ENCODE results near the gene ARHGAP25. TPM values are rescaled to one million over a fixed set of nuclear protein-coding genes. Genes with fewer than 3 reads are reported as not detected.

Gene ARHGAP25
- total RNA-seq, 1 donor from 2014 or later = 1.1 TPM

DNA sequence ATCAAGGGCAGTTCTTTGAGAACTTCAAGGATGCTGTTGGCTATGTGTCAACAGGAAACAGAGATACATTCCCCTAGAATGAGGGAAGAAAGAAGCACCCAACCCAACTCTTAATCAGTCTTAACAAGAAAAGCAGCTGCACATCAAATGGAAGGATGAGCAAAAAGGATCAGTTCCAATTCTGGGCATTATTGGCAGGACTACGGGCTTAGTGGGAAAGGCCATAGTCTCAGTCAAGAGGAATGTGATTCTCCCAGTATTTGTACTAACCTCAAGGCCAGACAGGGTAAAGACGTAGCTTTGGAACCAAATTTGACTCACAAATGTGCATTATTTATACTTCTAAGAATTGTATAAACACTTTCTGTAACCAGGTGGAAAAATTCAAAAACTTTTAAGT, 118.4 kb downstream of the ARHGAP25 start:
- TF ChIP-seq, protein P1, sequence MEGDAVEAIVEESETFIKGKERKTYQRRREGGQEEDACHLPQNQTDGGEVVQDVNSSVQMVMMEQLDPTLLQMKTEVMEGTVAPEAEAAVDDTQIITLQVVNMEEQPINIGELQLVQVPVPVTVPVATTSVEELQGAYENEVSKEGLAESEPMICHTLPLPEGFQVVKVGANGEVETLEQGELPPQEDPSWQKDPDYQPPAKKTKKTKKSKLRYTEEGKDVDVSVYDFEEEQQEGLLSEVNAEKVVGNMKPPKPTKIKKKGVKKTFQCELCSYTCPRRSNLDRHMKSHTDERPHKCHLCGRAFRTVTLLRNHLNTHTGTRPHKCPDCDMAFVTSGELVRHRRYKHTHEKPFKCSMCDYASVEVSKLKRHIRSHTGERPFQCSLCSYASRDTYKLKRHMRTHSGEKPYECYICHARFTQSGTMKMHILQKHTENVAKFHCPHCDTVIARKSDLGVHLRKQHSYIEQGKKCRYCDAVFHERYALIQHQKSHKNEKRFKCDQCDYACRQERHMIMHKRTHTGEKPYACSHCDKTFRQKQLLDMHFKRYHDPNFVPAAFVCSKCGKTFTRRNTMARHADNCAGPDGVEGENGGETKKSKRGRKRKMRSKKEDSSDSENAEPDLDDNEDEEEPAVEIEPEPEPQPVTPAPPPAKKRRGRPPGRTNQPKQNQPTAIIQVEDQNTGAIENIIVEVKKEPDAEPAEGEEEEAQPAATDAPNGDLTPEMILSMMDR (conservative IDR thresholded peaks at IDR 0.05) = no peak
- peaks cover 3% of the 10 kb centered on the region for H3K9me3 Mint-ChIP-seq
- H3K4me1 Mint-ChIP-seq (ENCODE audit: unreplicated experiment) = no peaks in the 10 kb centered on the region
- no peak overlapping the region for H3K27ac Mint-ChIP-seq
- no peak for DNase-seq (ENCODE audit: extremely low spot score, unreplicated experiment)
- H3K4me3 Mint-ChIP-seq = no peak overlapping the region
- no peaks in the 10 kb centered on the region for H3K36me3 Mint-ChIP-seq
- peaks cover 11% of the 10 kb centered on the region for H3K27me3 Mint-ChIP-seq

DNA sequence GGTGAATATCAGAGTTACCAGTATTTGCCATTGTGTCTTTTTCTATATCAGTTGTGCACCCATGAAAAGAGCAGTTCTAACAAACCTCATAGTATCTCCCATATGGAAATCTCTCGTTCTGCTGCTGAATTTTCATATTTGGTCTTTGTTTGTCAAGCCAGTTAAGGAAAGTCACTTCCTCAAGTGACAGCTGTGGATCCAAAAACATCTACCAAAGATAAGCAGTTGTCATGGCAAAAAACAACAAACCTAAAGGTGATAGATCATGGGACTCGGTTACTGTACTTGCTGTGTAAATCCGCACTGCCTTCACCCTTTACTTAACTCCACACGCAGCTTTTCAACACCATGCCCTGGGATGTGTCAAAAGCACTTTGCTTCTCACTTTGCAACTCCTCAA, 119.3 kb downstream of the ARHGAP25 start:
- Mint-ChIP-seq H3K36me3 (no peaks in the 10 kb centered on the region), H3K4me3 (no peak overlapping the region), H3K4me1 (ENCODE audit: unreplicated experiment) (peaks cover under 1% of the 10 kb centered on the region), H3K27me3 (peaks cover 6% of the 10 kb centered on the region), H3K27ac (no peak overlapping the region), H3K9me3 (peaks cover 3% of the 10 kb centered on the region)
- DNase-seq (ENCODE audit: extremely low spot score, unreplicated experiment) = no peak
- TF ChIP-seq, protein P1 (conservative IDR thresholded peaks at IDR 0.05) = no peak

DNA sequence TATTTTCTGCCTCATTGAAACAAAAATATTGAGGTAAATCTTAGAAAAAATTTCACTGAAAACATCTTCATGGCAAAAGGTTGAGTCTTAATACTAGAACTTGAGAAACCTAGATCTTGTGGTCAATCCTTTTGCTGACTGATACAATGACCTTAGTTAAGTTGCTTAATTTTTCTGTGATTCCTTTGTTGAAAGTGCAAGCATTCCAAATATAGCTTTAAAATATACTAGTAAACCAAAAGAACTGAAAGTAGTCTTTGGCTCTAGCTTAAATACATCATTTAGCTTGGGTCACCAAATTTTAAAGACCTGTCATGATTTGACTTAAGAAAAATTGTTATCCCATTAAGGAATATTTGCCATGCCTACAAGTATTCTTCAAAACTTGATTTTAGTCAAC, 119.9 kb downstream of the ARHGAP25 start:
- no peak overlapping the region for H3K4me3 Mint-ChIP-seq
- DNase-seq (ENCODE audit: extremely low spot score, unreplicated experiment) = no peak
- TF ChIP-seq, protein P1 (conservative IDR thresholded peaks at IDR 0.05) = no peak
- H3K9me3 Mint-ChIP-seq = peaks cover 3% of the 10 kb centered on the region
- no peak overlapping the region for H3K27ac Mint-ChIP-seq
- no peaks in the 10 kb centered on the region for H3K36me3 Mint-ChIP-seq
- peaks cover 6% of the 10 kb centered on the region for H3K27me3 Mint-ChIP-seq
- H3K4me1 Mint-ChIP-seq (ENCODE audit: unreplicated experiment) = peaks cover 5% of the 10 kb centered on the region

DNA sequence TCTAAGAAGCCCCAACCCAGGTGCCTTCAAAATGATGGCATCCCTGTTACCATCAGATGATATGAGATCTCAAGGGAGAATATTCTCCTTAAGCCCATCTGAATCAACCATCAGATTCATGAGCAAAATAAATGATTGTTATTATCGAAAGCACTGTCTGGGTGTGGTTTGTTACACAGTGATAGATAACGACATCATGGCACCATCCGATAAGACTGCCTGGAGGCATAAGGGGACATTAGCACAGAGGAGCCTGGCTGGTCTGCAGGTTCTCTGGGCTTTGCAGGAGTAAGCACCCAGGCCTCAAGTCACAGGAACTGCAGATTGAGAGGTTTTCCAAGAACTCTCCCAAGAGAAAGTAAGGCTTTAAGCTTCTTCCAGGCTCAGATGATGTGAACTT, 120.9 kb downstream of the ARHGAP25 start:
- Mint-ChIP-seq H3K4me1 (ENCODE audit: unreplicated experiment) (peaks cover 16% of the 10 kb centered on the region), H3K27me3 (peaks cover 9% of the 10 kb centered on the region)

DNA sequence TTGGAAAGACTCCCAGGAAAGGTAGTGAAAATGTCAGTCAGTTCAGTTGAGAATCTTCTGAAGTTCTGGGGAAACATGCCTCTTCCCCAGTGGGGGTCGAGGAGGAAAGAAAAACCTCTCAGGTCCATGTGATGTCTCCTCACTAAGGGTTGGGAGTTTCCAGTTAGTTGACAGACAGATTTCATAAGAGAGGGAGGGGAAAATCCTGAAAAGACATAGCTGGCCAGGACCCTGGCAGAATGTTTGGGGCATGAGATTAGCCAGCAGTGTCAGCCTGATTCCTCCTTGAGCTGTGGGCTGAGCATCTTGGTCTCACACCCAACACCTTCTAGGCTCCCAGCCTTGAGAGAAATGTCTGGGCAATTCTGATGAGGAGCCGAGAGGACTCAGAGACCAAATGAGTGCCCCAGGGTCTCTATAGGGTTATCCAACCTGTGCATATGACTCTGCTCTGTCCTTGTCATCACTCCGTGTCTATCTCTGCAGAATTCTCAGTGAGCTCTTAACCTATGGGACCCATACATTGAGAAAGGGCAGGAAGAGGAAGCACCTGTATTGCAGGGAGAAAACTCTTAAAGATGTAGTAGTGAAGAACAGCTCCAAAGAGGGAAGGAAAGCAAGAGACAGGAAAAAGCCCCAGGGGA, 122.7 kb downstream of the ARHGAP25 start:
- Mint-ChIP-seq H3K9me3 (peaks cover 3% of the 10 kb centered on the region), H3K4me1 (ENCODE audit: unreplicated experiment) (peaks cover 18% of the 10 kb centered on the region), H3K27ac (no peak overlapping the region), H3K4me3 (no peak overlapping the region), H3K36me3 (no peaks in the 10 kb centered on the region), H3K27me3 (peaks cover 12% of the 10 kb centered on the region)
- TF ChIP-seq, protein P1 (conservative IDR thresholded peaks at IDR 0.05) = no peak
- no peak for DNase-seq (ENCODE audit: extremely low spot score, unreplicated experiment)

More for the DNA sequence above, 120.9 kb downstream of the ARHGAP25 start:
- DNase-seq (ENCODE audit: extremely low spot score, unreplicated experiment) = no peak
- Mint-ChIP-seq H3K27ac (no peak overlapping the region), H3K9me3 (peaks cover 3% of the 10 kb centered on the region), H3K4me3 (no peak overlapping the region), H3K36me3 (no peaks in the 10 kb centered on the region)
- TF ChIP-seq, protein P1 (conservative IDR thresholded peaks at IDR 0.05) = no peak
